Measurements from ENCODE around the gene SLC35F4. TPM values are rescaled to one million over a fixed set of nuclear protein-coding genes. Genes with fewer than 3 reads are reported as not detected.
"Not testable (repeated sequence)": the region's sequence is repeated elsewhere in the genome, so short reads cannot be mapped to it uniquely, and the experiment has no call there.

SLC35F4 gene
- total RNA-seq, 3 donors from 2014 or later, result not detected

DNA sequence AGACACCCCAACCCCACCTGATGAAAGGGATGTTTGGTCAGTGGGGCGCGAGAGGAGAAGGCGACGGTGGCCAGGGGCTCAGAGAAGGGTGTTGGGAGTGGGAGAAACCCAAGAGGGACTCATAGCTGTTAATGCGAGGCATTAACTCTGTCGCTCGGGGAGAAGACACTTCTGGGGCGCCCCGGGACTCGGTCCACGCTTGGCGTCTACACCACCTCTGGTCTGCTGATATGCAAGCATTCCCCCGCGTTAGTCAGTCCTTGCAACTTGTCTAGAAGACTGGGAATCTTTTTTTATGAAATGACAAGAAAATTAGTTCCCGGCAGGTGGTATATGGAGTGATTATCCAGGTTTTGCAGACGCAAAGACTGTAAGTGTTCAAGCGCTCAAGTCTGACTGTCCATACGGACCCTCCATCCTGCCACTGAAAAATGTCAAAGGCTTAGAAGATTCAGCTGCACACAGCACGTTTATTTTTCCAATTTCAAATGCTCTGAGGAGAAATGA, 360 bp upstream of the SLC35F4 start:
- Mint-ChIP-seq H3K4me3 (no peak overlapping the region), H3K27me3 (ENCODE audit: low read depth) (peaks cover 30% of the 10 kb centered on the region), H3K36me3 (ENCODE audit: insufficient read depth) (no peaks in the 10 kb centered on the region), H3K9me3 (no peaks in the 10 kb centered on the region), H3K4me1 (ENCODE audit: low read depth) (no peaks in the 10 kb centered on the region)
- no peak for DNase-seq
- no peak for ATAC-seq

DNA sequence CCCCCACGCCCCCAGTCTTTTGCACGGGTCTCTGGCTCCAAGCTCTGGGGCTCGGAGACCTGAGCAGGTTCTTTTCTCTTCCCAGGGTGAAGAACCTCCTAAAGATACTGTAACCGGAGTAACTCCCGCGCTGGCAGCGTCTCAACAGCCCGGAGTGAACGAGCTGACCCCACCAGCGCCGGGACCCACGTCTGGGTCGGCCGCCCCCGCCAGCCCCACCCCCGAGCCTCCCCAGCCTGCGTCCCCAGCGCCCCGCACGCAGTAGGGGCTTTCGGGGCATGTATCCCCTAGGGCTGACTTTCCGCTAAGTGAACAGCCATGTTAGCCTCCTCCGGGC, 858 bp downstream of the SLC35F4 start:
- ATAC-seq (no peak), DNase-seq (no peak)
- H3K4me3 Mint-ChIP-seq, result no peak overlapping the region
- no peaks in the 10 kb centered on the region for H3K36me3 Mint-ChIP-seq (ENCODE audit: insufficient read depth)
- H3K4me1 Mint-ChIP-seq (ENCODE audit: low read depth), result no peaks in the 10 kb centered on the region
- peaks cover 28% of the 10 kb centered on the region for H3K27me3 Mint-ChIP-seq (ENCODE audit: low read depth)
- H3K9me3 Mint-ChIP-seq, result no peaks in the 10 kb centered on the region

DNA sequence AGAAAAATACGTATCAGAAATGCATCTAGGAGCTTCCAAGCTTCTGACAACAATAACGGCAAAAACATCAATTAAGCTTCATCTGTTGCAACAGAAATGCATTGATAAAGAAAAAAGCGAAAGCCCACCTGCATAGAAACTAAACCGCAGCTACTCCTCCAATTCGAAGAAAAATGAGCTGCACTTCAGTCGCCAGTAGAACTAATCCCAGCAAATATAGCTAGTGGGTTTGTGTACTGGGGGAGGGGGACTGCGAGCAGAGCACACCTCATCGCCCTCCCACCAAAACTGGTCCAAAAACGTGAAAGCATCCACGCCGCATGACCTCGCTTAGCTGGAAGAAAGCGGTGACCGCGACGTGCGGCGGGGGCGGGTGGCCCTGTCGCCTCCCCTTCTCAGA, 1.2 kb downstream of the SLC35F4 start:
- H3K27me3 Mint-ChIP-seq (ENCODE audit: low read depth), result peaks cover 28% of the 10 kb centered on the region
- ATAC-seq (no peak), DNase-seq (no peak)
- H3K4me3 Mint-ChIP-seq, result no peak overlapping the region
- H3K4me1 Mint-ChIP-seq (ENCODE audit: low read depth), result no peaks in the 10 kb centered on the region
- H3K9me3 Mint-ChIP-seq, result no peaks in the 10 kb centered on the region
- H3K36me3 Mint-ChIP-seq (ENCODE audit: insufficient read depth), result no peaks in the 10 kb centered on the region

DNA sequence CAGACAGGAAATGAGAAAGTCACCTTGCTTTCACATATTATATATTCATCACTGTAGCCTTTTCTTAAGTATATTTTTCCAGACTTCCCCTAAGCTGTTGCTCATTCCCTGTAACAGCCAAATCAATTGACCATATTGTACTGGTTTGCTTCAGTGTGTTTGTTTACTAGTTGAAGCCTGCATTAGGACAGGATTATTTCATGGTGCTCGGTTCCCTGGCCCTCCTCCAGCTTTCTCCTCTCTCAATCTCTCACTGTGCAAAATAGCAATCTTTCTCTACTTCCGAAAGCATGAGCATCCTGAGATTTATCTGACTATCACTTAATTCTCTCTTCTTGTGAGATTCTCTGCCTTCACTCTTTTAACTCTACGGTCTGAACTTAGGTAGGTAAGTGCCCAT, 2.4 kb downstream of the SLC35F4 start:
- ATAC-seq, result no peak
- DNase-seq, result no peak
- H3K4me1 Mint-ChIP-seq (ENCODE audit: low read depth), result no peaks in the 10 kb centered on the region
- no peaks in the 10 kb centered on the region for H3K9me3 Mint-ChIP-seq
- no peak overlapping the region for H3K4me3 Mint-ChIP-seq
- no peaks in the 10 kb centered on the region for H3K36me3 Mint-ChIP-seq (ENCODE audit: insufficient read depth)
- H3K27me3 Mint-ChIP-seq (ENCODE audit: low read depth), result peaks cover 26% of the 10 kb centered on the region

DNA sequence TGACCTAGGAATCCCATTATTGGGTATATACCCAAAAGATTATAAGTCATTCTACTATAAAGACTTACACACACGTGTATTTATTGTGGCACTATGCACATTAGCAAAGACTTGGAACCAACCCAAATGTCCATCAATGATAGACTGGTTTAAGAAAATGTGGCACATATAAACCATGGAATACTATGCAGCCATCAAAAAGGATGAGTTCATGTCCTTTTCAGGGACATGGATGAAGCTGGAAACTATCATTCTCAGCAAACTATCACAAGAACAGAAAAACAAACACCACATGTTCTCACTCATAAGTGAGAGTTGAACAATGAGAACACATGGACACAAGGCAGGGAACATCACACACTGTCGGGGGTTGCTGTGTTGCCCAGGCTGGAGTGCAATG, 10.2 kb downstream of the SLC35F4 start:
- H3K27me3 Mint-ChIP-seq (ENCODE audit: low read depth); H3K36me3 Mint-ChIP-seq (ENCODE audit: insufficient read depth); DNase-seq; ATAC-seq; H3K9me3 Mint-ChIP-seq; H3K4me1 Mint-ChIP-seq (ENCODE audit: low read depth); H3K4me3 Mint-ChIP-seq: not testable (repeated sequence)

DNA sequence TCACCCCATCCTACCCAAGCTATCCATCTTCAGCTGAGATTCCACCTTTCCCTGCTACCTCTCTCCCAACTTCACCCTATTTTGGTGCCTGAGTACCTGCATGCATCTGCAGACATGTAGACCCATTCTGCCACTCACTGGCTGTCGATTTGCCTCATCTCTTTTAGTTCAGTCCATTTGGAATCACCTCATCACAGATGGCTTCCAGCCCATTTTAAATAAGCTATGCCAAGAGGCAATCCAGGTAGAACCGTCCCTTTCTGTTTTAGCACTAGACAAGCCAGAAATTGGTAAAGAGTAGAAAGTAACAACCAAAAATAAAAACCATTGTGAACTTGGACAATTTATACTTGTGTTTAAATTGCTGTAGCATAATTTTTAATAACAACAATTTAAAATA, 11.3 kb downstream of the SLC35F4 start:
- ATAC-seq (no peak), DNase-seq (no peak)
- H3K4me3 Mint-ChIP-seq, result no peak overlapping the region
- no peaks in the 10 kb centered on the region for H3K4me1 Mint-ChIP-seq (ENCODE audit: low read depth)
- no peaks in the 10 kb centered on the region for H3K9me3 Mint-ChIP-seq
- H3K27me3 Mint-ChIP-seq (ENCODE audit: low read depth), result no peaks in the 10 kb centered on the region
- no peaks in the 10 kb centered on the region for H3K36me3 Mint-ChIP-seq (ENCODE audit: insufficient read depth)

DNA sequence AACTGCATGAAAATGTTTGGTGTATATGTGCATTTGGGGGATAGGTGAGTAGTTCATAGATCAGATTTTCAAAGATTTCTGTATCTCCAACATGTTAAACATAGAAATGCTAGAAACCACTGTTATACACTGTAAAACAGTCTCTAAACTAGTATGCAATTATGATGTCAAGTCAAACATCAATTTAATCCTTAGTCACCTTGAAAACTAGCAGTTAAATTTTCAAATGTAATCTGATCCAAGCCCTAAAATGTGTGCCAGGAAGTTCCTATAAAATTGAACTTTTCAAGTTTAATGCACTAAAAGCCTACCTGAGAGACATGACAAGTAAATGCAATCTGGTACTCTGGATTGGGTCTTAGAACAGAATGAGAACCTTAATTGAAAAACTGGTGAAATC, 14.5 kb downstream of the SLC35F4 start:
- no peak for DNase-seq
- Mint-ChIP-seq H3K36me3 (ENCODE audit: insufficient read depth) (no peaks in the 10 kb centered on the region), H3K9me3 (no peaks in the 10 kb centered on the region), H3K27me3 (ENCODE audit: low read depth) (no peaks in the 10 kb centered on the region), H3K4me3 (no peak overlapping the region), H3K4me1 (ENCODE audit: low read depth) (no peaks in the 10 kb centered on the region)
- ATAC-seq, result no peak

DNA sequence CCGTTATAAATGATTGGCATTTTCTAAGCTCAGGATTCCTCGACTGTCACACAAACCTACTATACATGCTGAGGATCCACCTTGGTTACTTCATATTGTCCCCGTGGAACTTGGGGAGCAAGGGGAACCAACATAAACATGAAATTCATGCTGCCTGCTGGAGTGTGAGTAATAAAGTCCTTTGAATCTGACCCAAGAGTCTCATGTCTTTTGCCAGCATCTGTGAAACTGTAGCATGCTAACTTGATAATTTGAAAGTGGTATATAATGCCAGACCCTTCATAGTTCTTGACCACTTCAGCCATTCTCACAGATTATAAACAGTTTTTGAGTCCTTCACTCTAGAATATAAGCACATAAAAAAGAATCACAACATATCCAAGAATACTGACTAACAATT, 17.1 kb downstream of the SLC35F4 start:
- ATAC-seq, result no peak
- Mint-ChIP-seq H3K4me1 (ENCODE audit: low read depth) (no peaks in the 10 kb centered on the region), H3K4me3 (no peak overlapping the region), H3K36me3 (ENCODE audit: insufficient read depth) (no peaks in the 10 kb centered on the region), H3K27me3 (ENCODE audit: low read depth) (no peaks in the 10 kb centered on the region), H3K9me3 (no peaks in the 10 kb centered on the region)
- no peak for DNase-seq

DNA sequence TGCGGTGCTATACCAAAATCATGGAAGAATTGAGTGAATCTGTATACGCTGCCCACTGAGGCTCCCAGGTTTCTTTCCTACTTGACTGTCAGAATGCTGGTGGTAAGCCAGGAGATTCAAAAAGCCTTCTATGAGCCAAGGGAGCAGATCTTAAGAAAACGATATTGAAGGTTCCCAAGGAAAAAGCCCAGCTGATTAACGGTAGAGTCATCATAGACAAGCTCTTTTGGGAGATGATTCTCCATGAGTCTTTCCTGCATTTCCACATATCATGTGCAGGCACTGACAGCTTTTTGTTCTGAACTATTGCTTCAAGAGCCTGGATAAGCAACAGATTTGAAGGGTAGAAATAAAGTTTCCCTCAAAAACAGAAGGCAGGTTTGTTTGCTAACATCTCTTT, 17.5 kb downstream of the SLC35F4 start:
- Mint-ChIP-seq H3K27me3 (ENCODE audit: low read depth) (no peaks in the 10 kb centered on the region), H3K4me1 (ENCODE audit: low read depth) (no peaks in the 10 kb centered on the region), H3K36me3 (ENCODE audit: insufficient read depth) (no peaks in the 10 kb centered on the region), H3K9me3 (no peaks in the 10 kb centered on the region), H3K4me3 (no peak overlapping the region)
- ATAC-seq (no peak), DNase-seq (no peak)

DNA sequence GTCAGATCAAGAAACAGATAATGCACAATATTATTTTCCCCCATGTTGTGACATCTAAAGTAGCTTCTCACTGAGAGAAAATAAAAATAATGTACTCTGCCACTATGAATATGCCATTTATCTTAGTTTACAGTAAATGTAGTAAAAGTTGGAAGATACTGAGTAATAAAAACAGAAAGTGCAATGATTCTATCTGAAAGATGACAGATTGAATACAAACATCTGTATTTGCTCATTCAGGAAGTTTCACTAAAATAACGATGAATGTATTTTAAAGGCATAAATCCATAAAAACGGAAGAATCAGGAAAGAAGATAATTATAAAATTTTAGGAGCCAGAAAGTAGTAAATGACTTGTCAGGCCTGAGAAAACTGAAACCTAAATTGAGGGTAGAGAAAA, 18.2 kb downstream of the SLC35F4 start:
- DNase-seq (no peak), ATAC-seq (no peak)
- no peak overlapping the region for H3K4me3 Mint-ChIP-seq
- no peaks in the 10 kb centered on the region for H3K27me3 Mint-ChIP-seq (ENCODE audit: low read depth)
- no peaks in the 10 kb centered on the region for H3K36me3 Mint-ChIP-seq (ENCODE audit: insufficient read depth)
- H3K9me3 Mint-ChIP-seq, result no peaks in the 10 kb centered on the region
- H3K4me1 Mint-ChIP-seq (ENCODE audit: low read depth), result no peaks in the 10 kb centered on the region

DNA sequence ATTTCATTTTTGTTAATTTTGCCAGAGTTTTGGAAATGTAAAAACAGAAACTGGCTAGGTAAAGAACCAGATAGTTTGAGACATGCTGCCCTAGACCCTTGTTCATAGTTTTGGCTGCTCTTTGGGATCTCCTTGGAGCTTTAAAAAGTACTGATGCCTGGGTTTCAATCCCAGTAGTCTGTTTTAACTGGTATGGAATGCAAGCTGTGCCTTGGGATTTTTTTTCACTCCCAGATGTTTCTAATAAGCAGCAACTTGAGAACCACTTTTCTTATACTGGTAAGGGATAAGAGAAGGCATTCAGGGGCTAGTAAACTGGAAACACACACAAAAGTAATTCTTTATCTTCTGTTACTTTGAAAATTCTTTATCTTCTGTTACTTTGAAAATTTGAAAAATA, 18.8 kb downstream of the SLC35F4 start:
- Mint-ChIP-seq H3K9me3 (no peaks in the 10 kb centered on the region), H3K4me1 (ENCODE audit: low read depth) (no peaks in the 10 kb centered on the region), H3K27me3 (ENCODE audit: low read depth) (no peaks in the 10 kb centered on the region), H3K4me3 (no peak overlapping the region), H3K36me3 (ENCODE audit: insufficient read depth) (no peaks in the 10 kb centered on the region)
- no peak for DNase-seq
- no peak for ATAC-seq

DNA sequence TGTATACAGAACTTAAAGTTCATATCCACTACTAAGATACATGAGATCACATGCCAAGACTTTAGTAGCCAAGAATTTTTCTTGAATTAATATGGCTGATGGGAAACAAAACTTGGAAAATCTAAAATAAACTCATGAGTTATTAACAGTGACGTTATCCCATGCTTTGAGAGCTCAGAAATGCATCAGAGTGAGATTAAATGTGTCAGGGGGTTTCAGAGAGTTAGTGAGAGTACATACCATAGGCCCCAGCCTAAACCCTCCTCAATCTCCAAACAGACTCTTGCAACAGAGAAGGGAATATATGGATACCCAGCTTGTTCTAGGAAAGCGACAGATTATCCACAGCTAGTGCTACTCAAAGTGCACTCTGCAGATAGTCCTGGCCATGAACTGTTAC, 19.3 kb downstream of the SLC35F4 start:
- Mint-ChIP-seq H3K4me1 (ENCODE audit: low read depth) (no peaks in the 10 kb centered on the region), H3K27me3 (ENCODE audit: low read depth) (no peaks in the 10 kb centered on the region), H3K9me3 (no peaks in the 10 kb centered on the region), H3K4me3 (no peak overlapping the region), H3K36me3 (ENCODE audit: insufficient read depth) (no peaks in the 10 kb centered on the region)
- no peak for DNase-seq
- ATAC-seq, result no peak

DNA sequence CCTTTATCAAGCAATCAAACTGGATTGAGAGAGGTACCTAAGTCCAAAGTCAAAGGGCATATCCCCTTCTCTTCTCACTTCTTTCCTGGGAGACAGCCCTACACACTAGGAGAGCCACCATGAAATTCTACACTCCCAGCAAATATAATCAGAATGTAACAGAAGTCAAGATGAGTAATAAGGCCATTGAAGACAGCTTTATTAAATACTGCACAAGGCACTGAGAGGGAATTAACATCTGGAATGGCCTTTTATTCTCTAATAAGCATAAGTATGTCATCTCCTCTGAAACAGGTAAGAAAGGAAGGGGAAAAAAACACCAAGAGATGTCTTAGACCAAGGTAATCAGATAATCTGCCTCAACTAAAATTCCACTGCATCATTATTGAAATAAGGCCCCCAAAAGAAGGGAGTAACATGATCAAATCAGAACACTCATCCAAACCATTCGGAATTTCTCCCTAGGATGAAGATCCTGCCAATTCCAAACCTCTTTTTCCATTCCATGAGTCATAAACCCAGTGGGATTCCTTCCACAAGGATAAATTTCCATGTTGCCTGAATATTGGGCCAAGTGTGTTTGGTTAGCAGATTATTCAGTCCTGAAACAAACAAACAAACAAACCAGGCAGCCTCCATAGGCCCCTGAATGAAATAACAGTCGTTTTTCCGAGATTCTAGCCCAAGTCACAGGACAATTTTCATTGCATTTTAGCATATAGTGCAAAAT, 19.9 kb downstream of the SLC35F4 start:
- Mint-ChIP-seq H3K36me3 (ENCODE audit: insufficient read depth) (no peaks in the 10 kb centered on the region), H3K9me3 (no peaks in the 10 kb centered on the region), H3K4me3 (no peak overlapping the region), H3K27me3 (ENCODE audit: low read depth) (no peaks in the 10 kb centered on the region), H3K4me1 (ENCODE audit: low read depth) (no peaks in the 10 kb centered on the region)
- ATAC-seq (no peak), DNase-seq (no peak)

DNA sequence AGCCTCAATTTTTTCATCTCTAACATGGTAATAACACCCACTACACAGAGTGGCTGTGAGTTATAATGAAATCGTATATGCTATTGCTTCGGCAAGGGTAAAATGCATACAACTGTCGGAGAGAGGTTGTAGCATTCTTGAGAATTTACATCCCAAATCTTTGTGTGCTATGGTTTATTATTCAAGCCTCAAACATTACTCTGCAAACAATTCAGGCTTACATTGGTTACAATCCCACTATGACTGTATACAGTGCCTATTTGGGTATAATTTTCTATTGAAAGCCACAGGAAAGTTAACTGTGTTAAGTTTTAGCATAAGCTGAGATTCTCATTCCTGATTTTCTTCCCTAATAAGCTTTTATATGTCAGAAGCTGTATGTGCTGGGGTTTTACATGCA, 20.6 kb downstream of the SLC35F4 start:
- Mint-ChIP-seq H3K36me3 (ENCODE audit: insufficient read depth) (no peaks in the 10 kb centered on the region), H3K4me1 (ENCODE audit: low read depth) (no peaks in the 10 kb centered on the region), H3K9me3 (no peaks in the 10 kb centered on the region), H3K4me3 (no peak overlapping the region), H3K27me3 (ENCODE audit: low read depth) (no peaks in the 10 kb centered on the region)
- DNase-seq (no peak), ATAC-seq (no peak)

DNA sequence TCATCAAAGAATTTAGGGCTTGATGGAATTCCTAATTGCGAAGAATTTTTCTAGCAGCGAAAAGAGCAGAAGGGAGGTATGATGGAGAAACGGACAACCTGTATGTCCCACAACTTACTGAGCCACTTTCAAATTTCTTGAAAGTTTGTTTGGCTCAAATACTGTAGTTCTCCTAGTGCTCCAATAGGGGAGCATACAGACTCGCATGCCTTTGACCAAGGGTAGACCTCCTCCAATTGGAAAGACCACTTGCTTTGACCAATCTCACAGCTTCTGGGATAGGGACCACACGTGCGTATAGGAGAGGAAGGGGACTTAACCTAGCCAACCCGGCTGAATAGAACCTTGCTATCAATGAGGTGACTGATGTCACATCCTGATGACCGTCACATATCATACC, 28.6 kb downstream of the SLC35F4 start:
- Mint-ChIP-seq H3K36me3 (ENCODE audit: insufficient read depth) (no peaks in the 10 kb centered on the region), H3K4me1 (ENCODE audit: low read depth) (no peaks in the 10 kb centered on the region), H3K27me3 (ENCODE audit: low read depth) (no peaks in the 10 kb centered on the region), H3K9me3 (no peaks in the 10 kb centered on the region), H3K4me3 (no peak overlapping the region)
- DNase-seq, result no peak
- no peak for ATAC-seq

DNA sequence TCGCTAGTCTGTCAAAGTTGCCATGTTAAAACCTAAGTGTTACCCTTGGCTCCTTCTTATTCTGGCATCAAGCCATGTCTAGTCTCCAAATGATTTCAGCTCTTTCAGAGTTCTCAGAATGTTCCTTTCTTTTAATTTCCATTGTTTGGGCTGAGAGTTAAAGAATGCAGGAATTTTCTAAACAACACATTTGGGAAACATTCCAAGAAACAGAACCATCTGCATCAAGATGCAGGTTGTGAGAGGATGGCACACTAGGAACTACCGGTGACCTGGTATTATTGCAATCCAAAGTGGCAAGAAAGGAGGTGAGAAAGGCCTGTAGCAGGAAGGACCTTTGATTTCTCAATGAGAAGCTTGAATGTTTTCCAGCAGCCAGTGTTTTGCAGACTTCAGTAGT, 30.1 kb downstream of the SLC35F4 start:
- H3K27me3 Mint-ChIP-seq (ENCODE audit: low read depth), result no peaks in the 10 kb centered on the region
- no peaks in the 10 kb centered on the region for H3K4me1 Mint-ChIP-seq (ENCODE audit: low read depth)
- DNase-seq, result no peak
- no peaks in the 10 kb centered on the region for H3K36me3 Mint-ChIP-seq (ENCODE audit: insufficient read depth)
- no peak overlapping the region for H3K4me3 Mint-ChIP-seq
- H3K9me3 Mint-ChIP-seq, result no peaks in the 10 kb centered on the region
- no peak for ATAC-seq
